Epithelial cell of umbilical artery (primary cell): ENCODE measurements around the gene COQ5. TPM values are rescaled to one million over a fixed set of nuclear protein-coding genes. Genes with fewer than 3 reads are reported as not detected.

ENCODE experiments used
- total RNA-seq: library from RNA; depleted of rRNA; stranded (reverse); fragments of >200 nt; gene quantifications from 2 replicates; pipeline ENCODE4 v1.2.3, GENCODE V29; 2014

The COQ5 gene
- total RNA-seq: 34.8 and 51.8 TPM in 2 replicates

GRCh38 chr12:120528861-120529525, at the start of gene COQ5:
Gene COQ5 (minus strand): TSS chr12:120529158. CDS start chr12:120529141, 17 bp downstream.

GRCh38 chr12:120534203-120534702, 5.3 kb upstream of the COQ5 start, which contains the start of gene RNF10:
Gene RNF10 (plus strand): TSS chr12:120534356. CDS start chr12:120534812, 456 bp downstream.

GRCh38 chr12:120495731-120496412, 33.1 kb downstream of the COQ5 start, which contains the start of gene DYNLL1:
Gene DYNLL1 (plus strand): TSS chr12:120496113. CDS start chr12:120496422, 309 bp downstream.

GRCh38 chr12:120469450-120470149, 59.4 kb downstream of the COQ5 start, which contains the start of gene SRSF9:
Gene SRSF9 (minus strand): TSS chr12:120469748. CDS start chr12:120469609, 139 bp downstream.

Other genes starting within 250 kb of the COQ5 start
- gene RNU4-2, start 237.3 kb downstream of the COQ5 start, total RNA-seq: under 0.01 TPM in 2 replicates
- under 0.01 TPM in 2 replicates for gene RNU4-1, start 235.9 kb downstream of the COQ5 start, total RNA-seq
- gene SIRT4, start 226.8 kb downstream of the COQ5 start, total RNA-seq: 1.3 and 2.6 TPM in 2 replicates
- gene PLA2G1B, start 201.4 kb downstream of the COQ5 start, total RNA-seq: not detected in 2 replicates
- gene MSI1, start 160.0 kb downstream of the COQ5 start, total RNA-seq: not detected in 2 replicates
- gene COX6A1, start 91.0 kb downstream of the COQ5 start, total RNA-seq: 374 and 634 TPM in 2 replicates
- gene TRIAP1, start 82.8 kb downstream of the COQ5 start, total RNA-seq: 56.4 and 58.5 TPM in 2 replicates
- 21.1 and 24.5 TPM in 2 replicates for gene GATC, start 82.7 kb downstream of the COQ5 start, total RNA-seq
- gene SRSF9, start 59.4 kb downstream of the COQ5 start, total RNA-seq: 337 and 355 TPM in 2 replicates
- gene DYNLL1, start 33.0 kb downstream of the COQ5 start, total RNA-seq: 324 and 483 TPM in 2 replicates
- 67.5 and 107 TPM in 2 replicates for gene RNF10, start 5.2 kb upstream of the COQ5 start, total RNA-seq
- gene POP5, start 52.2 kb upstream of the COQ5 start, total RNA-seq: 48.3 and 58.1 TPM in 2 replicates
- gene CABP1, start 111.5 kb upstream of the COQ5 start, total RNA-seq: not detected in 2 replicates
- gene MLEC, start 158.0 kb upstream of the COQ5 start, total RNA-seq: 82.2 and 82.5 TPM in 2 replicates
- gene UNC119B, start 181.3 kb upstream of the COQ5 start, total RNA-seq: 20.1 and 27.7 TPM in 2 replicates
- gene ACADS, start 196.7 kb upstream of the COQ5 start, total RNA-seq: 13.6 and 15.2 TPM in 2 replicates